Endometrium (tissue), 2 donors: ENCODE results near the gene CHST13.

ENCODE experiments used
- FAIRE-seq: peaks from 2 replicates; lab custom pipeline; 2012; peaks lifted over from hg19 to GRCh38; lab: Jason Lieb, UNC
- donor health status: control.
- donor health status: control.

CHST13 gene

DNA sequence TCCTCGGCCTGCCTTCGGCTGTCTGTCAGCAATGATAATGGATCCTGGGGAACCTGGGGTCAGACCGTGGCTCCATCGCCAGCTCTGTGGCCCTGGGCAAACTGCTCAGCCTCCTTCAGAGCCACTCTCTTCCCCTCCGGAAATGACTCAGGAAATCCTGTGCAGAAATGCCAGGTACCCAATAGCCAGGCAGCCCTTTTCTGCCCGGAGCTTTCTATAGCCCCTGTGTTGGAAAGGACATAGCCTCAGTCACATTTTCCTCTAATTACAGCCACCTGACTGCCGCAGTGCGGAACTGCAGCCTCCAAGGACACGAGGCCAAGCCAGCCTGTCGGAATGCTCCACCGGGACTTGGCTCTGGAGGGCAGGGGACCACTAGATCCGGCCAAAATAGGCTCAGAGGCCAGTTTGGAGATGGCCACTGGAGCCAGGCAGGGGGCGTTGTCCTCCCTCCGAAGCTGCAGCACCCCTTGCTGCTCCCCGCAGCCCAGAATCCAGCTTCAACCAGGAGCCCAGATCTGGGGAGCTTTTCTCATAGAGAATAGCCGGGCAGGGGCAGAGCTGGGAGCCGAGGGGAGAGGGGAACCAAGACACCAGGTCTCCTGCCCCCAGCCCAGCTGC is 36.7 kb upstream of the CHST13 start:
- no peak for FAIRE-seq

- FAIRE-seq, result no peak
Measured at GRCh38 chr3:126488185-126488584, 35.8 kb upstream of the CHST13 start.

- no peak for FAIRE-seq
Measured at GRCh38 chr3:126488886-126489569, 34.9 kb upstream of the CHST13 start.

DNA sequence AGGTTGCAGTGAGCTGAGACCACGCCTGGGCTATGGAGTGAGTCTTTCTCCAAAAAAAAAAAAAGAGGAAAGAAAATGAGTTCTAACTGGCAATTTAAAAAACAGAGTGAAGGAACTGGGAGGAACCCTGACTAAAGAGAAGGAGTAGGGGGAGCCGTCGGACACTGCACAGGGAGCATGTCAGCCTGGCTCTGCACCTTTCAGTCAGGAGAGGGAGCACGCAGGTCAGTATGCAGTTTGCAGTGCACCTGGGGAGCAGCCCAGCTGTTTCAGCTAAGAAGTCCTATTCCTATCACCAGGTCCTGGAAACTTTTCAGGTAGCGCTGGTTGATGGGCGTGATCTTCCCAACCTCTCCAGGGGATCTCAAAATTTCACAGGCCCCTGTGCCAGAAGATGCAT is 33.3 kb upstream of the CHST13 start:
- FAIRE-seq, result no peak

DNA sequence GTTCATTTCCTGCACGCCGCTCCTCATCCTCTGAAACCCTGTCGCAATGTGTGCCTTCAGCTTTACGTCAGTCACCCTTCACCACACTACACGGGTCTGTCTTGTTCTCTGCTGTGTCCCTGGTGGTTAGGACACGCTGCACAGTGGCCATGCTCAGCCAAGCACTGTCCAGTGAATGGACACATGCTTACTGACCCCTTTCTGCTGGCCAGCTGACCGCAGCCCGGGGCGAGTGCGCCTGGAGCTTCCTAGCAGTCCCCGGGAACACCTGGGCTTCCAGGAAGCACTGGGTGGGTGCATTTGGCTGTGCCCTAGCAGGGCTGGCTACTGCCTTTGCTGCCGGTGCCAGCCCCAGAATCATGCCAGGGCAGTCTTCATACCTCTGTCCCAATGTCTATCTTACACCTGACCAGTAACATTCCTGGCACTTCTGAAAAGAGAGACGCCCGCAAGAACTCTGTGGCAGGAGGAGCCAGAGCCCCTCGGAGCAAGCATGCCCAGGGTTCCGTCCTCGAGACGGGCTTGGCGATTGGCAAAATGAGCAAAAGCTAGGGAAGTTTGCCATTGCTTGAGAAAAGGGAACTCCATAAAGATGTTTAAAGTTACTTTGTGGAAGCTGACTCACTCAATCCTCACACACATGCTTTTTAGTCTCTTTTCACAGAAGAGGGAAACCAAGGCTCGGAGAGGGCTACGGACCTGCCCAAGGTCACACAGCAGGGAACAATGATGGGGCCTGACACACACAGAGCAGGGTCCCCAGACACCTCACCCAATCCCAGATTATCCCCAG is 32.5 kb upstream of the CHST13 start:
- no peak for FAIRE-seq

DNA sequence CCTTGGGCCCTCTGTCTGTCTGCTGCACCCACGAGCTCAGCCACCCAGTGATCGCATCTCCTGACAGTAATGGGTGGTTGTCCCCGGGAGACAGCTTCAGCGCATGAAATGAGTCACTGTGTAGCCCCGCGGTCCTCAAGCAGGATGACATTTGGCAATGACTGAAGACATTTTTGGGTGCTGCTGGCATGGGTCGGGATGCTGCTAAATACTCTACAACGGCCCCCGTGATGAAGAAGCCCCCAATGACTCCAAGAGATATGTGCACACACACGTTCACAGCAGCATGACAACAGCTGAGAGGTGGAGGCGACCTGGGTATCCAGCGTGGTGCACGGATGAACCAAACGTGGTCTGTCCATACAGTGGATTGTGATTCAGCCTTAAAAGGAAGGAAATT is 30.9 kb upstream of the CHST13 start:
- FAIRE-seq, result no peak

DNA sequence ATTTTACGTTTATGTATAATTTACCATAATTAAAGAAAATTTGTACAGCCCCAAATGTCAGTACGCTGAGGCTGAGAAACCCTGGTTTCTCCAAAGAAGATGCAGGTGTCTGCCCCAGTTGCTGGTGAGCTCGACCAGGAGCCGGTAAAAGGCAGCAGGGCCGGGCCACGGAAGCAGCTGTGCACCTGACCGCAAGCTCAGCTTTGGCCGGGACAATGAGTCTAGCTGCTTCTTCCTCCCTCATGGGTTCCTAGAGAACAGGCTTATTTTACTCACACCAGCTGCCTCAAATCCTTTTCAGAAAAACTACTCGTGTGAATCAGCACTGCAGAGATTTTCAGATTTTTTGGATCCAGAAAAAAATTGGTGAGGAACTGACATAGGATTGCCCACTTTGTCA is 30.2 kb upstream of the CHST13 start:
- FAIRE-seq, result no peak

DNA sequence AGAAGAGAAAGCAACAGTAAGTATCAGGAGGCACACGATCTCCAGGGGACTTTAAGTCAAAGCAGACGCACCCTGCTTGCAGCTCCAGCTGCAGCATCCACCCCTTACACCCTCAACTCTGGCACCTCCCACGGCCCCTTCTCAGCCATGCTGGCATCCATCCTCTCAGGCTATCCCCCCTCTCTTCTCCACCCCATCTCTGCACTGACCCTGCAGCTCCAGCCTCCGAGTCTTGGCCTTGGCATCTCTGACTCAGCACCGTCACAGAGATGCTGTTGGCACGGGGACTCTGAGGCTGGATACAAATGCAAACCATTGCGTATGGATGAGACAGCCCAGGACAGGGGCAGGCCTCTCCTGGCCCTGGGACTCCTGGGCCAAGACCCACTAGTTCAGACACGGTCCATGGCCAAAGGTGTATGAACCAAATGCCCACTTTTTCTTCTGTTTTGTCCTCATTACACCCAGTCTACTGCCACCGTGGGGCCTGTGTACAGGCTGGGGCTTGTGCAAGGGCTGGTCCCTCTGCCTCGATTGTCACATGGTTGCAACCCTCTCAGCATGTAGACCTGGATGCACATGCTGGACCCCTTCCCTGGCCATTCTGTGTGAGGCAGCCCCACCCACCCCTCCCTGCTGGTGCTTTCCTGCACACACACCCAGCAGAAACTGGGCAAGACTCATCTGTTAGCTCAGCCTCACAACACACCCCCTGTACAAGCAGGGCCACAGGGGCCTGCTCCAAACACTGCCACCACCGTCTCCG is 29.6 kb upstream of the CHST13 start:
- no peak for FAIRE-seq

GRCh38 chr3:126494970-126495230 is 29.1 kb upstream of the CHST13 start:
- FAIRE-seq, result no peak

DNA sequence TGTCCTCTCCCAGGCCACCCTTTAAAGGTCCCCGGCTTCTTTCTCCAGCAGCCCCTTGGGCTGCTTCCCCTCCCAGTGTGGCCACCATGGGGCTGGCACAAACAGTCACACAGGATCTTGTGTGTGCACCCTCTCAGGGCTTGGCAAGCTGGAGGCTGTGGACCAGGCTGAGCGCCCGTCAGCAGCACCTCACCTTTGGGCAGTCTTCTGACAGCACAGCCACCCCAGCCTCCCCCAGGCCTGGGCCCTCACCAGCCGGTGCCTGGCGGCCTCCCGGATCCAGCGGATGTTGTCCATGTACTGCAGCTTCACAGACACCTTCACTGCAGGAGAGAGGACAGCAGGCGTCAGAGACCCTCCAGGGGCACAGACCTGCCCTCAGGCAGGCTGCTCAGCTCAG is 28.2 kb upstream of the CHST13 start:
- FAIRE-seq, result no peak

DNA sequence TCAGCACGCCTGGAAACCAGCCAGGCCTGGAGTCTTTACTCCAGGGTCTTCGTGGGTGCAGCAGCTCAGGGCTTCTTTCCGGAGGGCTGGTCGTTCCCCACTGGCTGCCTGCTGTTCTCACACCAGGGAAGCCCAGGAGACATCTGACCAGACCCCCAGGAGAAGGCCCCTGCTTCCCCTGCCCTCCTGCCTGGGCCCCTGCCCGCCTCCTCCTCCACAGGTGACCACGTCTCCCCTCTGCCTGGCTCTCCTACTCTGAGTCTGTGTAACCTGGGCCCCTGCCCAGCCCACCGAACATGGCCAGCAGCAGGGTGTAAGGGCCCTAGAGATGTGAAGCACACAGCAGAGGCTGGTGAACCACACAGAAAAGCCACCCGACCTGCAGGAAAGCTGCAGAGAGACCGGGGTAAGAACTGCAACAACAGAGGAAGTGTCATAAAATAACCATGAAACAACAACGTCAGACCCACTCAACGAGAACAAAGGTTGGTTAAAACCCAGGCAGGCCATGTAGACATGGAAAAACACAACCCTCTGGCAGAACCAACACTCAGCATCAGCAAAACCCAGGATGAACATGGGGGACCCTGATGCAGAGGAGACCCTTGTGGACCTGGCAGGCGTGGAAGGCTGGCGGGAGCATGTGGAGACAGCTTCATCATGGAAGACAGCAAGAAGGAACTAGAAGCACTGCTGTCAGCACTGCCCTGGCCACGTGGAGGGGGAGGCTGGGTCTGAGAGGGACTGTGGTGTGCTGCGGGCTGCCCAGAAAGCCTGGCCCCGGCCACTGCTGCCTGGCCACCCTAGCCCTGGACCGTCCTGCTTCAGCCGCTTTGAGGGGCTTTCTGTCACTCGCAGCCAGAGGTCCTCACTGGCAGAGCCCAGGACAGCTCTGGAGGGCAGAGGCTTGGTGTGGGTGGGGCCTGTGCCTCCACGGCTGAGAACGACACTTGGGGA is 26.8 kb upstream of the CHST13 start:
- FAIRE-seq, result no peak

DNA sequence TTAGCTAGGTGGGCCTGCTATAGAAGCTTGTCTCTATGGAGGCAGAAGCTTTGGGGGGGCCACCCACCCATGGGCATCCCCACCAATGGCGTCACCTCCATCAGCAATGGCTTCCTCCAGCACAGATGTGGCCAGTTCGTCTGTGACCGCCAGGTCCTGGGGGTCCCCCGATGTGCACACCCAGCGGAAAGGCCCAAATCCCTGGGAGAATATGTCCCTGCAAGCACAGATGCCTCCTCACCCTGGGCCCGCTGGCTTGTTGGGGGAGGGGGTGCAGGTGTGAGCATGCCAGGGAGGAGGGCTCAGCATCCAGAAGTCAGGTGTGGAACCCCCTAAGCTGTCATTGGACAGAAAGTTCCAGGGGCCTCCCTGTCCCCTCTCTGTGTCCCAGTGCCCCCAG is 26.0 kb upstream of the CHST13 start:
- no peak for FAIRE-seq

DNA sequence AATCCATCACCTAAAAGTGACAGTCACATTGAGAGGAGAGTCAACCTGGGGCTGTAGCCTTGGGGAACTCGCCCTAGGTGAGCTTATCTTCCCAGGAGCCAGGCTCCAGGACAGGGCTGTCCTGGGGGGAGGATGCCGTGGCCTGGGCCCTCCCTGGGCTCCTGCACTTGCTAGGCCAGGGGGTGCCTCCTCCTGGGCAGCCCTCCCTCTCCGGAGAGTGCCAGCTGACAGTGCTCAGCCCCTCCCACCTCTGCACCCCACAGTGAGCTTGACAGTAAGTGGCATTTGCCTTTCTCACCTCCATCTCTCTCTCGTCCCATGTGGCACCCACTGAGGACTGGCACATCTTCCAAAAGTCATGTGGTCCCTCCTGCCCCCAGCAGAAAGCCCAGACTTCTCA is 25.5 kb upstream of the CHST13 start:
- FAIRE-seq, result no peak

DNA sequence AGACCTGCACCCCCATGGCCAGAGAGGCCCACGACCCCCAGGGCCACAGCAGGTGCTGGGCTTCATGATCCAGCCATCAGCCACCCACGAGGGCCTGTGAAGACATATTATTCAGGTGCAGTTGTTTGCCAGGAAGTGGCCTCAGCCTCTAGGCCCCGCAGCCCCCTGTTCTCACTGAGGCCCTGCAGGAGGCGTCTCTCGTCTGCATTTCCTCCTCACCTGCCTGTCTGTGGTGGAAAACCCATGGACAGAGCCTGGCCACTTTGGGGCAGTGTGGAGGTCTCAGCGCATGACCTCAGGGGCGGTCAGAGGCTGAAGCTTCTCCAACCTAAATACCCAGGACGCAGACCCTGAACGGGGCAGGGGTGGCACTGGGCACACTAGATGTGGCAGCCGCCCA is 25.0 kb upstream of the CHST13 start:
- FAIRE-seq, result no peak

- FAIRE-seq, result no peak
Measured at GRCh38 chr3:126499401-126499800, 24.6 kb upstream of the CHST13 start.

- no peak for FAIRE-seq
Measured at GRCh38 chr3:126500016-126500415, 23.9 kb upstream of the CHST13 start.

GRCh38 chr3:126501054-126501453 is 22.9 kb upstream of the CHST13 start:
- no peak for FAIRE-seq

- FAIRE-seq, result no peak
Measured at GRCh38 chr3:126501736-126502135, 22.2 kb upstream of the CHST13 start.

- no peak for FAIRE-seq
Measured at GRCh38 chr3:126502656-126503055, 21.3 kb upstream of the CHST13 start.

- no peak for FAIRE-seq
Measured at GRCh38 chr3:126503701-126504100, 20.3 kb upstream of the CHST13 start.

GRCh38 chr3:126507886-126508285 is 16.1 kb upstream of the CHST13 start:
- FAIRE-seq, result no peak

DNA sequence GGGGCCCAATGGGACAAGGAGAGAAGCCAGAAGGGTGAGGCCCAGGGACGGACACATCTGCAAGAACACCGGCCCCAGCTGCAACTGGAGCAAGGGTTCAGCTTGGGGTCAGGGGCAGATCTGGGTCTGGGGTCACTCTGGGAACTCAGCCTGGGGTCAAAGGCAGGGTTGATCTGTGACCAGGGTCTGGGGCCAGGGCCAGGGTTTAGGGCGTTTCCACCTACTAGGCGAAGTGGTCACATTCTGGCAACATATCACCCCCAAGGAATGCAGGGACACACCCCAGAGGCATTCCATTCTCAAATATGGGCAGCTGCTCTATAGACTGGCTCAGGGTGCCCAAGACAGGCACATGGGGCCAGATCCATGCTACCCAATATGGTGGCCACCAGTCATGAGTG is 15.4 kb upstream of the CHST13 start:
- no peak for FAIRE-seq
